WTC11 (cell line): Measurements from ENCODE around the gene CTNNBIP1. TPM values are rescaled to one million over a fixed set of nuclear protein-coding genes. Genes with fewer than 3 reads are reported as not detected.

ENCODE experiments used
- ATAC-seq: fragments of 200-7000 bp; cut with Tn5 transposase; 2 replicates; pipeline ENCODE4 v1.10.0; 2021; ENCODE audit warnings: mild to moderate bottlenecking, moderate library complexity
- CTCF ChIA-PET: fragments of 300-600 bp; sonication (Branson Sonifier 250); formaldehyde crosslinking; loops from one replicate; lab custom pipeline; 2021; ENCODE audit warnings: antibody characterized with exemption; lab: Charles Lee
- POLR2A ChIA-PET: fragments of 350-600 bp; sonication (Branson Sonifier 250); formaldehyde crosslinking; loops from one replicate; lab custom pipeline; 2021; ENCODE audit warnings: antibody characterized with exemption; lab: Charles Lee
- DNase-seq: peaks from one replicate; pipeline ENCODE4 v3.0.0; 2021; ENCODE audit warnings: low spot score
- H3K27ac Mint-ChIP-seq: 2 replicates; pipeline ENCODE4 v1.8.0; 2021; ENCODE audit warnings: mixed read lengths
- H3K27me3 Mint-ChIP-seq: 2 replicates; pipeline ENCODE4 v1.8.0; 2021; ENCODE audit warnings: low read depth, mild to moderate bottlenecking, moderate library complexity, mixed read lengths
- H3K36me3 Mint-ChIP-seq: 2 replicates; pipeline ENCODE4 v1.8.0; 2021; ENCODE audit warnings: mixed read lengths
- H3K4me1 Mint-ChIP-seq: 2 replicates; pipeline ENCODE4 v1.8.0; 2022; ENCODE audit warnings: mixed read lengths
- H3K4me3 Mint-ChIP-seq: 2 replicates; pipeline ENCODE4 v1.8.0; 2021; ENCODE audit warnings: mild to moderate bottlenecking, moderate library complexity, mixed read lengths
- H3K9me3 Mint-ChIP-seq: 2 replicates; pipeline ENCODE4 v1.8.0; 2021; ENCODE audit warnings: mixed read lengths
- FOXJ3 ChIP-seq: sonication (generic); formaldehyde crosslinking; IDR thresholded peaks from 2 replicates; pipeline ENCODE4 v1.9.0; 2021; ENCODE audit warnings: missing genetic modification reagents, mild to moderate bottlenecking, borderline replicate concordance
- FOXK1 ChIP-seq: sonication (generic); formaldehyde crosslinking; IDR thresholded peaks from 2 replicates; pipeline ENCODE4 v1.8.0; 2022; ENCODE audit warnings: mild to moderate bottlenecking, moderate library complexity, missing genetic modification reagents
- GRHL2 ChIP-seq: fragments of 250-450 bp; sonication (Bioruptor Pico); IDR thresholded peaks from 2 replicates; pipeline ENCODE4 v1.8.0; 2022; ENCODE audit warnings: mild to moderate bottlenecking, moderate library complexity; ENCODE audit not compliant: insufficient replicate concordance, severe bottlenecking
- NR2C2 ChIP-seq: sonication (generic); formaldehyde crosslinking; IDR thresholded peaks from 2 replicates; pipeline ENCODE4 v1.8.0; 2022; ENCODE audit warnings: mild to moderate bottlenecking, missing genetic modification reagents
- RELA ChIP-seq: sonication (generic); formaldehyde crosslinking; IDR thresholded peaks from 2 replicates; pipeline ENCODE4 v1.8.1; 2022; ENCODE audit warnings: missing genetic modification reagents, mild to moderate bottlenecking, borderline replicate concordance
- TEAD4 ChIP-seq: sonication (generic); formaldehyde crosslinking; IDR thresholded peaks from 2 replicates; pipeline ENCODE4 v1.8.0; 2022; ENCODE audit warnings: mild to moderate bottlenecking, missing genetic modification reagents
- ZNF138 ChIP-seq: sonication (generic); formaldehyde crosslinking; conservative IDR thresholded peaks from 2 replicates; pipeline ENCODE4 v1.8.1; 2022; ENCODE audit warnings: mild to moderate bottlenecking, moderate library complexity, missing genetic modification reagents
- ZNF232 ChIP-seq: sonication (generic); formaldehyde crosslinking; IDR thresholded peaks from 2 replicates; pipeline ENCODE4 v1.8.0; 2022; ENCODE audit warnings: mild to moderate bottlenecking, missing genetic modification reagents
- ZNF423 ChIP-seq: fragments of 250-450 bp; sonication (Bioruptor Pico); IDR thresholded peaks from 2 replicates; pipeline ENCODE4 v2.1.2; 2022; ENCODE audit warnings: mild to moderate bottlenecking, moderate library complexity
- total RNA-seq: library from RNA; stranded (reverse); gene quantifications from 3 replicates; pipeline ENCODE4 v1.2.3, GENCODE V29; 2021
- TF ChIP-seq, protein P1 (sequence below): sonication (generic); formaldehyde crosslinking; IDR thresholded peaks from 2 replicates; pipeline ENCODE4 v1.8.0; 2022; ENCODE audit warnings: mild to moderate bottlenecking, missing genetic modification reagents
- TF ChIP-seq, protein P2 (sequence below): sonication (generic); formaldehyde crosslinking; IDR thresholded peaks from 2 replicates; pipeline ENCODE4 v1.8.1; 2023; ENCODE audit warnings: mild to moderate bottlenecking, missing genetic modification reagents, borderline replicate concordance
- TF ChIP-seq, protein P3 (sequence below): sonication (generic); formaldehyde crosslinking; IDR thresholded peaks from 2 replicates; pipeline ENCODE4 v1.8.0; 2023; ENCODE audit warnings: missing genetic modification reagents, mild to moderate bottlenecking, borderline replicate concordance
- TF ChIP-seq, protein P4 (sequence below): sonication (generic); formaldehyde crosslinking; IDR thresholded peaks from 2 replicates; pipeline ENCODE4 v1.8.0; 2023; ENCODE audit warnings: missing genetic modification reagents
- TF ChIP-seq, protein P5 (sequence below): sonication (generic); formaldehyde crosslinking; IDR thresholded peaks from 2 replicates; pipeline ENCODE4 v1.8.1; 2023; ENCODE audit warnings: mild to moderate bottlenecking, missing genetic modification reagents, moderate library complexity
- TF ChIP-seq, protein P6 (sequence below): sonication (generic); formaldehyde crosslinking; IDR thresholded peaks from 2 replicates; pipeline ENCODE4 v1.8.0; 2023; ENCODE audit warnings: mild to moderate bottlenecking, missing genetic modification reagents

Gene CTNNBIP1
- total RNA-seq, 1 experiment from 2014 or later: 58.2 TPM

DNA sequence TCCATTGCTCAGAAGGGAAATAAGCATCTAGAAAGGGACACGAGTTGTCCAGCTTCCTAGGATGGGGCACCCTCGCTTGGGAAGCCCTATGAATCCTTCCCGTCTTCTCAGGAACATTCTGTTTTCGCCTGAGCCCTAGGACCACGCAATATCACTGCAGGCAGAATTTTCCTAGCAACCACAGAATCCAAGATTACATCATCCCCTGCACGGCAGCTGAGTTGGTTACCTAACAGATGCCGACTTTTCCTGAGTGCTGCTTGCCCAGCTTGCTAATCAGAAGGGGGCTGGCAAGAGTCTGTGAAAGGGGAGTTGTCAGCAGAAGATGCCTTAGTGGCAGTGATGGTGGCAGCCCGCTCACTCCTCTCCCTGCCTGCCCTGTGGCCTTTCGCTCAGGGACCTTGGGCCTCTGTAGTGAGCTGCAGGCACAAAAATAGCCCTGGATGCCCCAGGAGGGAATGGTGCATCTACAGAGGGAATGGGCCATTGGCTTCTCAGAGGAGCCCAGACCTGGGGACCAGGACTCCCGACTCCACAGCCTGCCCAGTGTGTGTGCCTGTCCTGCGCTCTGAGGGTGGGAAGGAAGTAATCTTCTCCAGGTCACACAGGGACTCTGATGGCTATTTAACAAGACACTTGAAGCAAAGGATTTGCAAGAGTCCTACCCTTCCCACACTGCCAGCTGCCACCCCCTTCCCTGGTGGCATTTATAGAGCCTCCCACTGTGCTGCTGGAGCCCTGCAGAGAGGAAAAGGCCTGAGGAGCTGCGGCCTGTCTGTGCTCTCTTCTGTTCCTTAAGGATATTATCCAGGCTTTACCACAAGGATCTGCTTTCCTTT, 57.4 kb downstream of the CTNNBIP1 start:
- ChIA-PET CTCF (interaction anchor here (0.7 to 1.6 kb wide), 3 partner anchors 26 to 131 kb away, joined by 3 to 6 read pairs (median 6); no protein-coding TSS in a partner anchor), POLR2A (no interaction called here)
- peaks cover 23% of the 10 kb centered on the region for H3K4me1 Mint-ChIP-seq
- peaks cover 8% of the 10 kb centered on the region for H3K9me3 Mint-ChIP-seq
- no peak overlapping the region for H3K4me3 Mint-ChIP-seq
- no peaks in the 10 kb centered on the region for H3K27me3 Mint-ChIP-seq
- DNase-seq (no peak), ATAC-seq (no peak)
- no peak overlapping the region for H3K27ac Mint-ChIP-seq
- peaks cover 10% of the 10 kb centered on the region for H3K36me3 Mint-ChIP-seq
- TF ChIP-seq ZNF423 (CRISPR knock-in tag): peak; percentile 47; the same call in 1 of the 2 replicates
- no peak for TF ChIP-seq ZNF138

DNA sequence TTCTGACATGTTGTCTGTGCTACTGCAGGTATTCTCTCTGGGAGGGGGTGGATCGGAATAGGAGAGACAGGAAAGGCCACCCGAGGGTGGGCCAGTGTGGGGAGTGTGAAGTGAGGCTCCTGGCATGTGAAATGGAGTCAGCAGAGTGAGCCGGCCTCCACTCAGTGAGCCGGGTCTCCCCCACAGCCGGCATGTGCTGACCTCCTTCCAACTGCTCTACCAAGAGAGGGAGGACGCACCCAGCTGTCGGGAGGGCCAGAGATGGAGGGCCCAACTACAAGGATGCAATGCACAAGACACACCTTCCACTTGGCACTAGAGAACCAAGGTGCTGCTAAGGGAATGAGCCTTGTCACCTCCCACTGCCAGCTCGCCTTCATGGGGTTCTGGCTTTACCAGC, 58.1 kb downstream of the CTNNBIP1 start:
- no peak for DNase-seq
- no peak overlapping the region for H3K4me3 Mint-ChIP-seq
- no peak for ATAC-seq
- ChIA-PET CTCF (no interaction called here), POLR2A (no interaction called here)
- no peak for TF ChIP-seq GRHL2 (CRISPR knock-in tag)
- TF ChIP-seq ZNF232: no peak
- TF ChIP-seq, protein P1, sequence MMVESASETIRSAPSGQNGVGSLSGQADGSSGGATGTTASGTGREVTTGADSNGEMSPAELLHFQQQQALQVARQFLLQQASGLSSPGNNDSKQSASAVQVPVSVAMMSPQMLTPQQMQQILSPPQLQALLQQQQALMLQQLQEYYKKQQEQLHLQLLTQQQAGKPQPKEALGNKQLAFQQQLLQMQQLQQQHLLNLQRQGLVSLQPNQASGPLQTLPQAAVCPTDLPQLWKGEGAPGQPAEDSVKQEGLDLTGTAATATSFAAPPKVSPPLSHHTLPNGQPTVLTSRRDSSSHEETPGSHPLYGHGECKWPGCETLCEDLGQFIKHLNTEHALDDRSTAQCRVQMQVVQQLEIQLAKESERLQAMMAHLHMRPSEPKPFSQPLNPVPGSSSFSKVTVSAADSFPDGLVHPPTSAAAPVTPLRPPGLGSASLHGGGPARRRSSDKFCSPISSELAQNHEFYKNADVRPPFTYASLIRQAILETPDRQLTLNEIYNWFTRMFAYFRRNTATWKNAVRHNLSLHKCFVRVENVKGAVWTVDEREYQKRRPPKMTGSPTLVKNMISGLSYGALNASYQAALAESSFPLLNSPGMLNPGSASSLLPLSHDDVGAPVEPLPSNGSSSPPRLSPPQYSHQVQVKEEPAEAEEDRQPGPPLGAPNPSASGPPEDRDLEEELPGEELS: no peak
- no peak for TF ChIP-seq FOXJ3
- no peak for TF ChIP-seq NR2C2 (CRISPR knock-in tag)
- no peak for TF ChIP-seq ZNF138
- TF ChIP-seq, protein P2, sequence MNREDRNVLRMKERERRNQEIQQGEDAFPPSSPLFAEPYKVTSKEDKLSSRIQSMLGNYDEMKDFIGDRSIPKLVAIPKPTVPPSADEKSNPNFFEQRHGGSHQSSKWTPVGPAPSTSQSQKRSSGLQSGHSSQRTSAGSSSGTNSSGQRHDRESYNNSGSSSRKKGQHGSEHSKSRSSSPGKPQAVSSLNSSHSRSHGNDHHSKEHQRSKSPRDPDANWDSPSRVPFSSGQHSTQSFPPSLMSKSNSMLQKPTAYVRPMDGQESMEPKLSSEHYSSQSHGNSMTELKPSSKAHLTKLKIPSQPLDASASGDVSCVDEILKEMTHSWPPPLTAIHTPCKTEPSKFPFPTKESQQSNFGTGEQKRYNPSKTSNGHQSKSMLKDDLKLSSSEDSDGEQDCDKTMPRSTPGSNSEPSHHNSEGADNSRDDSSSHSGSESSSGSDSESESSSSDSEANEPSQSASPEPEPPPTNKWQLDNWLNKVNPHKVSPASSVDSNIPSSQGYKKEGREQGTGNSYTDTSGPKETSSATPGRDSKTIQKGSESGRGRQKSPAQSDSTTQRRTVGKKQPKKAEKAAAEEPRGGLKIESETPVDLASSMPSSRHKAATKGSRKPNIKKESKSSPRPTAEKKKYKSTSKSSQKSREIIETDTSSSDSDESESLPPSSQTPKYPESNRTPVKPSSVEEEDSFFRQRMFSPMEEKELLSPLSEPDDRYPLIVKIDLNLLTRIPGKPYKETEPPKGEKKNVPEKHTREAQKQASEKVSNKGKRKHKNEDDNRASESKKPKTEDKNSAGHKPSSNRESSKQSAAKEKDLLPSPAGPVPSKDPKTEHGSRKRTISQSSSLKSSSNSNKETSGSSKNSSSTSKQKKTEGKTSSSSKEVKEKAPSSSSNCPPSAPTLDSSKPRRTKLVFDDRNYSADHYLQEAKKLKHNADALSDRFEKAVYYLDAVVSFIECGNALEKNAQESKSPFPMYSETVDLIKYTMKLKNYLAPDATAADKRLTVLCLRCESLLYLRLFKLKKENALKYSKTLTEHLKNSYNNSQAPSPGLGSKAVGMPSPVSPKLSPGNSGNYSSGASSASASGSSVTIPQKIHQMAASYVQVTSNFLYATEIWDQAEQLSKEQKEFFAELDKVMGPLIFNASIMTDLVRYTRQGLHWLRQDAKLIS: no peak
- no peak for TF ChIP-seq FOXK1 (CRISPR knock-in tag)
- no peak for TF ChIP-seq TEAD4 (CRISPR knock-in tag)
- TF ChIP-seq, protein P3, sequence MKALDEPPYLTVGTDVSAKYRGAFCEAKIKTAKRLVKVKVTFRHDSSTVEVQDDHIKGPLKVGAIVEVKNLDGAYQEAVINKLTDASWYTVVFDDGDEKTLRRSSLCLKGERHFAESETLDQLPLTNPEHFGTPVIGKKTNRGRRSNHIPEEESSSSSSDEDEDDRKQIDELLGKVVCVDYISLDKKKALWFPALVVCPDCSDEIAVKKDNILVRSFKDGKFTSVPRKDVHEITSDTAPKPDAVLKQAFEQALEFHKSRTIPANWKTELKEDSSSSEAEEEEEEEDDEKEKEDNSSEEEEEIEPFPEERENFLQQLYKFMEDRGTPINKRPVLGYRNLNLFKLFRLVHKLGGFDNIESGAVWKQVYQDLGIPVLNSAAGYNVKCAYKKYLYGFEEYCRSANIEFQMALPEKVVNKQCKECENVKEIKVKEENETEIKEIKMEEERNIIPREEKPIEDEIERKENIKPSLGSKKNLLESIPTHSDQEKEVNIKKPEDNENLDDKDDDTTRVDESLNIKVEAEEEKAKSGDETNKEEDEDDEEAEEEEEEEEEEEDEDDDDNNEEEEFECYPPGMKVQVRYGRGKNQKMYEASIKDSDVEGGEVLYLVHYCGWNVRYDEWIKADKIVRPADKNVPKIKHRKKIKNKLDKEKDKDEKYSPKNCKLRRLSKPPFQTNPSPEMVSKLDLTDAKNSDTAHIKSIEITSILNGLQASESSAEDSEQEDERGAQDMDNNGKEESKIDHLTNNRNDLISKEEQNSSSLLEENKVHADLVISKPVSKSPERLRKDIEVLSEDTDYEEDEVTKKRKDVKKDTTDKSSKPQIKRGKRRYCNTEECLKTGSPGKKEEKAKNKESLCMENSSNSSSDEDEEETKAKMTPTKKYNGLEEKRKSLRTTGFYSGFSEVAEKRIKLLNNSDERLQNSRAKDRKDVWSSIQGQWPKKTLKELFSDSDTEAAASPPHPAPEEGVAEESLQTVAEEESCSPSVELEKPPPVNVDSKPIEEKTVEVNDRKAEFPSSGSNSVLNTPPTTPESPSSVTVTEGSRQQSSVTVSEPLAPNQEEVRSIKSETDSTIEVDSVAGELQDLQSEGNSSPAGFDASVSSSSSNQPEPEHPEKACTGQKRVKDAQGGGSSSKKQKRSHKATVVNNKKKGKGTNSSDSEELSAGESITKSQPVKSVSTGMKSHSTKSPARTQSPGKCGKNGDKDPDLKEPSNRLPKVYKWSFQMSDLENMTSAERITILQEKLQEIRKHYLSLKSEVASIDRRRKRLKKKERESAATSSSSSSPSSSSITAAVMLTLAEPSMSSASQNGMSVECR: no peak
- TF ChIP-seq, protein P4, sequence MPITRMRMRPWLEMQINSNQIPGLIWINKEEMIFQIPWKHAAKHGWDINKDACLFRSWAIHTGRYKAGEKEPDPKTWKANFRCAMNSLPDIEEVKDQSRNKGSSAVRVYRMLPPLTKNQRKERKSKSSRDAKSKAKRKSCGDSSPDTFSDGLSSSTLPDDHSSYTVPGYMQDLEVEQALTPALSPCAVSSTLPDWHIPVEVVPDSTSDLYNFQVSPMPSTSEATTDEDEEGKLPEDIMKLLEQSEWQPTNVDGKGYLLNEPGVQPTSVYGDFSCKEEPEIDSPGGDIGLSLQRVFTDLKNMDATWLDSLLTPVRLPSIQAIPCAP (CRISPR knock-in tag): no peak
- no peak for TF ChIP-seq RELA (CRISPR knock-in tag)
- TF ChIP-seq, protein P5, sequence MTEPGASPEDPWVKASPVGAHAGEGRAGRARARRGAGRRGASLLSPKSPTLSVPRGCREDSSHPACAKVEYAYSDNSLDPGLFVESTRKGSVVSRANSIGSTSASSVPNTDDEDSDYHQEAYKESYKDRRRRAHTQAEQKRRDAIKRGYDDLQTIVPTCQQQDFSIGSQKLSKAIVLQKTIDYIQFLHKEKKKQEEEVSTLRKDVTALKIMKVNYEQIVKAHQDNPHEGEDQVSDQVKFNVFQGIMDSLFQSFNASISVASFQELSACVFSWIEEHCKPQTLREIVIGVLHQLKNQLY: no peak
- TF ChIP-seq, protein P6, sequence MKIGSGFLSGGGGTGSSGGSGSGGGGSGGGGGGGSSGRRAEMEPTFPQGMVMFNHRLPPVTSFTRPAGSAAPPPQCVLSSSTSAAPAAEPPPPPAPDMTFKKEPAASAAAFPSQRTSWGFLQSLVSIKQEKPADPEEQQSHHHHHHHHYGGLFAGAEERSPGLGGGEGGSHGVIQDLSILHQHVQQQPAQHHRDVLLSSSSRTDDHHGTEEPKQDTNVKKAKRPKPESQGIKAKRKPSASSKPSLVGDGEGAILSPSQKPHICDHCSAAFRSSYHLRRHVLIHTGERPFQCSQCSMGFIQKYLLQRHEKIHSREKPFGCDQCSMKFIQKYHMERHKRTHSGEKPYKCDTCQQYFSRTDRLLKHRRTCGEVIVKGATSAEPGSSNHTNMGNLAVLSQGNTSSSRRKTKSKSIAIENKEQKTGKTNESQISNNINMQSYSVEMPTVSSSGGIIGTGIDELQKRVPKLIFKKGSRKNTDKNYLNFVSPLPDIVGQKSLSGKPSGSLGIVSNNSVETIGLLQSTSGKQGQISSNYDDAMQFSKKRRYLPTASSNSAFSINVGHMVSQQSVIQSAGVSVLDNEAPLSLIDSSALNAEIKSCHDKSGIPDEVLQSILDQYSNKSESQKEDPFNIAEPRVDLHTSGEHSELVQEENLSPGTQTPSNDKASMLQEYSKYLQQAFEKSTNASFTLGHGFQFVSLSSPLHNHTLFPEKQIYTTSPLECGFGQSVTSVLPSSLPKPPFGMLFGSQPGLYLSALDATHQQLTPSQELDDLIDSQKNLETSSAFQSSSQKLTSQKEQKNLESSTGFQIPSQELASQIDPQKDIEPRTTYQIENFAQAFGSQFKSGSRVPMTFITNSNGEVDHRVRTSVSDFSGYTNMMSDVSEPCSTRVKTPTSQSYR (CRISPR knock-in tag): no peak
- peaks cover 8% of the 10 kb centered on the region for H3K9me3 Mint-ChIP-seq
- no peaks in the 10 kb centered on the region for H3K27me3 Mint-ChIP-seq
- H3K27ac Mint-ChIP-seq: no peak overlapping the region; the same call in 1 of the 2 replicates
- peaks cover 9% of the 10 kb centered on the region for H3K36me3 Mint-ChIP-seq
- peaks cover 28% of the 10 kb centered on the region for H3K4me1 Mint-ChIP-seq
